Peyer's patch (tissue), 4 donors: ENCODE measurements around the gene HMGCS1. TPM values are rescaled to one million over a fixed set of nuclear protein-coding genes. Genes with fewer than 3 reads are reported as not detected.
"Not testable (repeated sequence)": the region's sequence is repeated elsewhere in the genome, so short reads cannot be mapped to it uniquely, and the experiment has no call there.

ENCODE experiments used
- DNase-seq, 3 donors: peaks; one replicate each; pipeline ENCODE4 v3.0.0-alpha.2; 2017 to 2019
- H3K27ac ChIP-seq, 4 donors: fragments of 200-600 bp; sonication (generic); one replicate each; pipeline ENCODE4 v1.5.1; 2016 to 2019
- H3K27me3 ChIP-seq, 2 donors: fragments of 200-600 bp; sonication (generic); one replicate each; pipeline ENCODE4 v1.5.1; 2019
- H3K36me3 ChIP-seq, 3 donors: fragments of 200-600 bp; sonication (generic); one replicate each; pipeline ENCODE4 v1.5.1; 2016 to 2019
- H3K4me1 ChIP-seq, 4 donors: fragments of 200-600 bp; sonication (generic); one replicate each; pipeline ENCODE4 v1.5.1; 2016 to 2019
- H3K4me3 ChIP-seq, 4 donors: fragments of 200-600 bp; sonication (generic); 1 replicate in 3 of 4; 2 replicates in 1 of 4; pipeline ENCODE4 v1.5.1; 2016 to 2019; ENCODE audit warnings: mild to moderate bottlenecking in 1 of 4
- H3K9me3 ChIP-seq, 4 donors: fragments of 200-600 bp; sonication (generic); one replicate each; pipeline ENCODE4 v1.5.1; 2016 to 2019; ENCODE audit warnings: mild to moderate bottlenecking in 1 of 4
- CTCF ChIP-seq, 6 experiments: fragments of 450-650 bp in 4 of 6; fragments of 200-600 bp in 2 of 6; sonication (generic) in 1 of 6; IDR thresholded peaks; one replicate each; pipeline ENCODE4 v1.5.1; 2017 to 2019; ENCODE audit warnings: antibody characterized with exemption in 6 of 6, mild to moderate bottlenecking in 3 of 6, moderate library complexity in 1 of 6
- POLR2A ChIP-seq, 2 donors: fragments of 450-650 bp; IDR thresholded peaks; one replicate each; pipeline ENCODE4 v1.5.1; 2017; ENCODE audit warnings: antibody characterized with exemption in 2 of 2, mild to moderate bottlenecking in 2 of 2, moderate library complexity in 2 of 2
- total RNA-seq, 4 donors: library from RNA; depleted of rRNA; stranded (reverse); fragments of >200 nt; gene quantifications; one replicate each; pipeline ENCODE4 v1.1.0, GENCODE V29; 2016

The HMGCS1 gene
- total RNA-seq, 4 donors from 2014 or later: 26.4 to 107 (median 66.4) TPM

GRCh38 chr5:43338862-43339261 is 25.6 kb upstream of the HMGCS1 start:
- DNase-seq: no peak
- H3K4me1 ChIP-seq: no peaks in the 10 kb centered on the region
- H3K36me3 ChIP-seq: no peaks in the 10 kb centered on the region
- no peak overlapping the region for H3K4me3 ChIP-seq
- H3K9me3 ChIP-seq: peaks cover 0 to 13% (median 6%) of the 10 kb centered on the region in 4 donors
- no peak overlapping the region for H3K27ac ChIP-seq
- H3K27me3 ChIP-seq: no peaks in the 10 kb centered on the region
- TF ChIP-seq CTCF (IDR thresholded peaks at IDR 0.05): no peak
- TF ChIP-seq POLR2A (IDR thresholded peaks at IDR 0.05): no peak

DNA sequence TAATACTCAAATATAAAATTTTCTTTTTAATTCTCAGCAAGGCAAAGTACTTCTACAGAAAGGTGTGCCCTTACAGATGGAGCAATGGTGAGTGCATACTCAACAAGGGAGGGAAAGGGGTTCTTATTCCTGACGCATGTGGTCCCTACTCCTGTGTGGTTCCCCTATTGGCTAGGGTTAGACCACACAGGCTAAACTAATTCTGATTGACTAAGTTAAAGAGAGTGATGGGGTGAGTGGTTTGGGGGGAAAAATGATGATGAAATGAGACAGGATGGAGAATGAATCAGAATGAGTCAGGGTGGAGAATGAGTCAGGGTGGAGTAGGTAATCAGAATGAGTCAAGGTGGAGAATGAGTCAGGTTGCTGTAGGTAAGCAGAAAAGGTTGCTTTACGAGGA is 22.9 kb upstream of the HMGCS1 start:
- Histone ChIP-seq H3K4me3 (no peak overlapping the region), H3K27me3 (no peaks in the 10 kb centered on the region), H3K27ac (no peak overlapping the region), H3K9me3 (peaks cover 0 to 13% (median 6%) of the 10 kb centered on the region in 4 donors), H3K4me1 (no peaks in the 10 kb centered on the region), H3K36me3 (no peaks in the 10 kb centered on the region)
- TF ChIP-seq CTCF (IDR thresholded peaks at IDR 0.05) (no peak), POLR2A (IDR thresholded peaks at IDR 0.05) (no peak)
- no peak for DNase-seq

- Histone ChIP-seq H3K27ac (no peak overlapping the region), H3K36me3 (no peaks in the 10 kb centered on the region), H3K9me3 (peaks cover 0 to 13% (median 4%) of the 10 kb centered on the region in 4 donors), H3K4me1 (no peaks in the 10 kb centered on the region), H3K4me3 (no peak overlapping the region), H3K27me3 (no peaks in the 10 kb centered on the region)
- no peak for TF ChIP-seq POLR2A (IDR thresholded peaks at IDR 0.05)
- DNase-seq: no peak
Measured at GRCh38 chr5:43335681-43336080, 22.5 kb upstream of the HMGCS1 start.

DNA sequence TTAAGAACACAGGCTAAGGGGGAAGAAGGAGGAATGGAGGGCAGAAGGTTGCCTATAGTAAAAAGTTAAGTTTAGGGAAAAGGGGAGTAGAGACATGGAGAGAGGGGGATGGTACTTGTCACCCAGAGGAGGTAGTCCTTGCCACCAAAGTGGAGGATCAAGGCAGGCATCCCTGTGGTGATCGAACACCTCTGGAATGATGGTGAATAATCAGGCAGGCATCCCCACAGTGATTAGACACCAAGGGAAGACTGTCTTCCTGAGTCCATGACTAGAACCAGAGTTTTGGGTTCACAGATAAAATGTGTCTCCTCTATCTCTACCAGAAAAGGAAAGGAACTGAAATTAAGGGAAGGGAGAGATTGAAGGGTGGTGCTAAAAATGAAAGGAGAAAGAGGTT is 19.2 kb upstream of the HMGCS1 start:
- Histone ChIP-seq H3K27me3 (no peaks in the 10 kb centered on the region), H3K36me3 (no peaks in the 10 kb centered on the region), H3K4me1 (no peaks in the 10 kb centered on the region), H3K27ac (no peak overlapping the region), H3K4me3 (no peak overlapping the region), H3K9me3 (peaks cover 0 to 13% (median 4%) of the 10 kb centered on the region in 4 donors)
- TF ChIP-seq CTCF (IDR thresholded peaks at IDR 0.05) (no peak), POLR2A (IDR thresholded peaks at IDR 0.05) (no peak)
- DNase-seq: no peak

- not testable (repeated sequence) for H3K4me1 ChIP-seq, H3K9me3 ChIP-seq, H3K27me3 ChIP-seq, H3K4me3 ChIP-seq, H3K27ac ChIP-seq, DNase-seq, H3K36me3 ChIP-seq
Measured at GRCh38 chr5:43325624-43326023, 12.4 kb upstream of the HMGCS1 start.

DNA sequence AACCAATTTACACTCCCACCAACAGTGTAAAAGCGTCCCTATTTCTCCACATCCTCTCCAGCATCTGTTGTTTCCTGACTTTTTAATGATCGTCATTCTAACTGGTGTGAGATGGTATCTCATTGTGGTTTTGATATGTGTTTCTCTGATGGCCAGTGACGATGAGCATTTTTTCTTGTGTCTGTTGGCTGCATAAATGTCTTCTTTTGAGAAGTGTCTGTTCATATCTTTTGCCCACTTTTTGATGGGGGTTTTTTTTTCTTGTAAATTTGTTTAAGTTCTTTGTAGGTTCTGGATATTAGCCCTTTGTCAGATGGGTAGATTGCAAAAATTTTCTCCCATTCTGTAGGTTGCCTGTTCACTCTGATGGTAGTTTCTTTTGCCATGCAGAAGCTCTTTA is 10.3 kb upstream of the HMGCS1 start:
- not testable (repeated sequence) for H3K36me3 ChIP-seq, H3K4me3 ChIP-seq, H3K27ac ChIP-seq, H3K9me3 ChIP-seq, DNase-seq, H3K27me3 ChIP-seq, H3K4me1 ChIP-seq

- no peaks in the 10 kb centered on the region for H3K27me3 ChIP-seq
- H3K4me3 ChIP-seq: no peak overlapping the region
- no peak for DNase-seq
- no peak overlapping the region for H3K27ac ChIP-seq
- no peak for TF ChIP-seq CTCF (IDR thresholded peaks at IDR 0.05)
- TF ChIP-seq POLR2A (IDR thresholded peaks at IDR 0.05): no peak
- no peaks in the 10 kb centered on the region for H3K9me3 ChIP-seq
- no peaks in the 10 kb centered on the region for H3K4me1 ChIP-seq
- no peaks in the 10 kb centered on the region for H3K36me3 ChIP-seq
Measured at GRCh38 chr5:43320846-43321245, 7.6 kb upstream of the HMGCS1 start.
